ENCODE measurements around the gene ADSL.

DNA sequence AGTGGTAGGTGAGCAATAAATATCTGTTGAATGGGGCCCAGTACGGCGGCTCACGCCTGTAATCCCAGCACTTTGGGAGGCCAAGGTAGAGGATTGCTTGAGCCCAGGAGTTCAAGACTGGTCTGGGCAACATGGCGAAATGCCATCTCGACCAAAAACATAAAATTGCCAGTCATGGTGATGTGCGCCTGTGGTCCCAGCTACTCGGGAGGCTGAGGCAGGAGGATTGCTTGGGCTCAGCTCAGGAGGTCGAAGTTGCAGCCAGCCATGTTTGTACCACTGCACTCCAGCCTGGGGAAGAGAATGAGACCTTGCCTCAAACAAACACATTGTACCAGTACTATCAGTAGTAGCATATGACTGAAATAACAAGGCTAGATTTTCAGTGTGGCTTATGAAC is 28.3 kb downstream of the ADSL start:
- TF ChIP-seq EZH2 (IDR thresholded peaks at IDR 0.05; ENCODE audit: borderline replicate concordance, low read depth, low read length, severe bottlenecking): no peak
- TF ChIP-seq, protein P1, sequence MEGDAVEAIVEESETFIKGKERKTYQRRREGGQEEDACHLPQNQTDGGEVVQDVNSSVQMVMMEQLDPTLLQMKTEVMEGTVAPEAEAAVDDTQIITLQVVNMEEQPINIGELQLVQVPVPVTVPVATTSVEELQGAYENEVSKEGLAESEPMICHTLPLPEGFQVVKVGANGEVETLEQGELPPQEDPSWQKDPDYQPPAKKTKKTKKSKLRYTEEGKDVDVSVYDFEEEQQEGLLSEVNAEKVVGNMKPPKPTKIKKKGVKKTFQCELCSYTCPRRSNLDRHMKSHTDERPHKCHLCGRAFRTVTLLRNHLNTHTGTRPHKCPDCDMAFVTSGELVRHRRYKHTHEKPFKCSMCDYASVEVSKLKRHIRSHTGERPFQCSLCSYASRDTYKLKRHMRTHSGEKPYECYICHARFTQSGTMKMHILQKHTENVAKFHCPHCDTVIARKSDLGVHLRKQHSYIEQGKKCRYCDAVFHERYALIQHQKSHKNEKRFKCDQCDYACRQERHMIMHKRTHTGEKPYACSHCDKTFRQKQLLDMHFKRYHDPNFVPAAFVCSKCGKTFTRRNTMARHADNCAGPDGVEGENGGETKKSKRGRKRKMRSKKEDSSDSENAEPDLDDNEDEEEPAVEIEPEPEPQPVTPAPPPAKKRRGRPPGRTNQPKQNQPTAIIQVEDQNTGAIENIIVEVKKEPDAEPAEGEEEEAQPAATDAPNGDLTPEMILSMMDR (IDR thresholded peaks at IDR 0.05; ENCODE audit: borderline replicate concordance, extremely low read depth, low read length, poor library complexity, severe bottlenecking): no peak

Measured in DND-41 (cell line).